Right atrium auricular region (tissue), 2 donors: Measurements from ENCODE around the gene SLTM. TPM values are rescaled to one million over a fixed set of nuclear protein-coding genes. Genes with fewer than 3 reads are reported as not detected.
"Not testable (repeated sequence)": the region's sequence is repeated elsewhere in the genome, so short reads cannot be mapped to it uniquely, and the experiment has no call there.

Experiments used
- DNase-seq: peaks from one replicate; pipeline ENCODE4 v3.0.0-alpha.2; 2019; ENCODE audit warnings: low spot score
- H3K27ac ChIP-seq, 2 donors: fragments of 200-600 bp; sonication (generic); 1 replicate in 1 of 2; 2 replicates in 1 of 2; pipeline ENCODE4 v1.5.1; 2016 to 2019
- H3K27me3 ChIP-seq, 2 donors: fragments of 200-600 bp; sonication (generic); one replicate each; pipeline versions ENCODE4 v1.5.1 to v1.6.0; 2017 to 2019
- H3K36me3 ChIP-seq: fragments of 200-600 bp; sonication (generic); one replicate; pipeline ENCODE4 v1.5.1; 2016
- H3K4me1 ChIP-seq, 2 donors: fragments of 200-600 bp; sonication (generic); one replicate each; pipeline versions ENCODE4 v1.5.1 to v1.6.0; 2017 to 2019
- H3K4me3 ChIP-seq, 2 donors: fragments of 200-600 bp; sonication (generic); 1 replicate in 1 of 2; 2 replicates in 1 of 2; pipeline ENCODE4 v1.5.1; 2017 to 2019; ENCODE audit warnings: mild to moderate bottlenecking in 1 of 2, moderate library complexity in 1 of 2
- H3K9me3 ChIP-seq, 2 donors: fragments of 200-600 bp; sonication (generic); one replicate each; pipeline ENCODE4 v1.5.1; 2019
- total RNA-seq, 2 donors: library from RNA; depleted of rRNA; stranded (reverse); fragments of >200 nt; gene quantifications; one replicate each; pipeline ENCODE4 v1.1.0, GENCODE V29; 2016
- TF ChIP-seq, protein P1 (sequence below), 2 donors: fragments of 200-600 bp; sonication (generic); IDR thresholded peaks; one replicate each; pipeline ENCODE4 v1.5.1; 2019; ENCODE audit warnings: antibody characterized with exemption in 2 of 2

The SLTM gene
- total RNA-seq, 2 donors from 2014 or later = 39.9 to 62.3 TPM

DNA sequence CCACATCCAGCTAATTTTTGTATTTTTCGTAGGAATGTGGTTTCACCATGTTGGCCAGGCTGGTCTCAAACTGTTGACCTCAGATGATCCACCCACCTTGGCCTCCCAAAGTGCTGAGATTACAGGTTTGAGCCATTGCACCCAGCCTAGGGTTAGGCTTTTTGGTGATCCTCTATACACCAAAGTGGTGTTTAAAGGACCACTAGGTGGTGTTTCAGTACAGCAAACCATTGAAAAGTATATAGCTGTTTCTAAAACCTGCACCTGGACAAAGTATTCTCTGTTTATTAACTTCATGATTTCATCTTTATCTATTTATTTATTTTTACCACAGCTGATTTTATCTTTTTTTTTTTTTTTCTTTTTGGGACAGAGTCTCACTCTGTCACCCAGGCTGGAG is 94.0 kb downstream of the SLTM start:
- Histone ChIP-seq H3K9me3 (no peaks in the 10 kb centered on the region), H3K36me3 (peaks cover 6% of the 10 kb centered on the region), H3K27me3 (no peaks in the 10 kb centered on the region), H3K4me3 (no peak overlapping the region), H3K27ac (no peak overlapping the region), H3K4me1 (no peaks in the 10 kb centered on the region)
- DNase-seq = no peak
- TF ChIP-seq, protein P1, sequence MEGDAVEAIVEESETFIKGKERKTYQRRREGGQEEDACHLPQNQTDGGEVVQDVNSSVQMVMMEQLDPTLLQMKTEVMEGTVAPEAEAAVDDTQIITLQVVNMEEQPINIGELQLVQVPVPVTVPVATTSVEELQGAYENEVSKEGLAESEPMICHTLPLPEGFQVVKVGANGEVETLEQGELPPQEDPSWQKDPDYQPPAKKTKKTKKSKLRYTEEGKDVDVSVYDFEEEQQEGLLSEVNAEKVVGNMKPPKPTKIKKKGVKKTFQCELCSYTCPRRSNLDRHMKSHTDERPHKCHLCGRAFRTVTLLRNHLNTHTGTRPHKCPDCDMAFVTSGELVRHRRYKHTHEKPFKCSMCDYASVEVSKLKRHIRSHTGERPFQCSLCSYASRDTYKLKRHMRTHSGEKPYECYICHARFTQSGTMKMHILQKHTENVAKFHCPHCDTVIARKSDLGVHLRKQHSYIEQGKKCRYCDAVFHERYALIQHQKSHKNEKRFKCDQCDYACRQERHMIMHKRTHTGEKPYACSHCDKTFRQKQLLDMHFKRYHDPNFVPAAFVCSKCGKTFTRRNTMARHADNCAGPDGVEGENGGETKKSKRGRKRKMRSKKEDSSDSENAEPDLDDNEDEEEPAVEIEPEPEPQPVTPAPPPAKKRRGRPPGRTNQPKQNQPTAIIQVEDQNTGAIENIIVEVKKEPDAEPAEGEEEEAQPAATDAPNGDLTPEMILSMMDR (IDR thresholded peaks at IDR 0.05) = no peak

GRCh38 chr15:58833681-58834426 is 99.6 kb downstream of the SLTM start:
- not testable (repeated sequence) for H3K36me3 ChIP-seq, DNase-seq, H3K4me3 ChIP-seq, H3K27me3 ChIP-seq, H3K27ac ChIP-seq, H3K9me3 ChIP-seq, H3K4me1 ChIP-seq

DNA sequence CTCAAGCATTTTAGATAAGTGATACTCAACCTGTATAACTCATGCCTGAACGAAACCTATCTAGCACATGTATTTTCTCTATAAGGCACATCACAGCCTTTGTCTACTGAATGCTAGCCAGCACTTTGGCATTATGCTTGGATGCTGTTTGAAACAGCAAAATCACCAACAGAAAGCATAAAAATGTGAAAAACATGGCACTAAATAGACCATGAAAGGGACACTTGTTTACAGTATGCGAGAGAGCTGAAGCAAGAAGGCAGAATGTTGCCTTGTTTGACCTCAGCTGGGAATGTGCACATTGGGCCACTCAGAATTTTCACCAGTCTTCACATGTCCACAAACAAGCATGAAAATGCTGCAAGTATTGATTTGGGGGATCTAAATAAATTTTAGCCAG is 102.9 kb downstream of the SLTM start:
- DNase-seq = no peak
- Histone ChIP-seq H3K27me3 (no peaks in the 10 kb centered on the region), H3K27ac (no peak overlapping the region), H3K9me3 (no peaks in the 10 kb centered on the region), H3K4me1 (peaks cover 0 to 3% of the 10 kb centered on the region in 2 donors), H3K4me3 (no peak overlapping the region), H3K36me3 (no peaks in the 10 kb centered on the region)
- TF ChIP-seq, protein P1 (IDR thresholded peaks at IDR 0.05) = no peak

Other genes with a start within 250 kb of the SLTM start
- gene ADAM10, start 184.0 kb downstream of the SLTM start, total RNA-seq = 10 to 100 TPM; 40.8 to 42.0 TPM
- gene MINDY2, start 162.4 kb downstream of the SLTM start, total RNA-seq = 10 to 100 TPM; 20.1 to 30.0 TPM
- gene RNF111, start 54.0 kb upstream of the SLTM start, total RNA-seq = 10 to 100 TPM in 1 of 2 donors, 1 to 10 TPM in 1; 9.3 to 15.6 TPM
- gene CCNB2, start 171.5 kb upstream of the SLTM start, total RNA-seq = 1 to 10 TPM in 1 of 2 donors, not detected in 1; 2.1 TPM